Right renal cortex interstitium (tissue), 3 donors: ENCODE results near the gene ADAMTS13. TPM values are rescaled to one million over a fixed set of nuclear protein-coding genes. Genes with fewer than 3 reads are reported as not detected.

Source experiments
- DNase-seq, 3 donors: peaks; one replicate each; pipeline ENCODE4 v3.0.0-alpha.2; 2013; ENCODE audit warnings: low read depth in 3 of 3, low spot score in 2 of 3
- polyA plus RNA-seq, 3 donors: library from polyadenylated mRNA; unstranded; fragments of 120-200 nt; gene quantifications; one replicate each; pipeline ENCODE4 v1.2.1, GENCODE V29; 2013; ENCODE audit not compliant: insufficient read length in 3 of 3

Gene ADAMTS13
- polyA plus RNA-seq, 3 donors: 5.9 to 7.2 (median 6.3) TPM

- DNase-seq: no peak
These were observed 48.3 kb downstream of the ADAMTS13 start for GRCh38 chr9:133470427-133470924.

- no peak for DNase-seq
These were observed 48.8 kb downstream of the ADAMTS13 start for GRCh38 chr9:133470988-133471387.

DNA sequence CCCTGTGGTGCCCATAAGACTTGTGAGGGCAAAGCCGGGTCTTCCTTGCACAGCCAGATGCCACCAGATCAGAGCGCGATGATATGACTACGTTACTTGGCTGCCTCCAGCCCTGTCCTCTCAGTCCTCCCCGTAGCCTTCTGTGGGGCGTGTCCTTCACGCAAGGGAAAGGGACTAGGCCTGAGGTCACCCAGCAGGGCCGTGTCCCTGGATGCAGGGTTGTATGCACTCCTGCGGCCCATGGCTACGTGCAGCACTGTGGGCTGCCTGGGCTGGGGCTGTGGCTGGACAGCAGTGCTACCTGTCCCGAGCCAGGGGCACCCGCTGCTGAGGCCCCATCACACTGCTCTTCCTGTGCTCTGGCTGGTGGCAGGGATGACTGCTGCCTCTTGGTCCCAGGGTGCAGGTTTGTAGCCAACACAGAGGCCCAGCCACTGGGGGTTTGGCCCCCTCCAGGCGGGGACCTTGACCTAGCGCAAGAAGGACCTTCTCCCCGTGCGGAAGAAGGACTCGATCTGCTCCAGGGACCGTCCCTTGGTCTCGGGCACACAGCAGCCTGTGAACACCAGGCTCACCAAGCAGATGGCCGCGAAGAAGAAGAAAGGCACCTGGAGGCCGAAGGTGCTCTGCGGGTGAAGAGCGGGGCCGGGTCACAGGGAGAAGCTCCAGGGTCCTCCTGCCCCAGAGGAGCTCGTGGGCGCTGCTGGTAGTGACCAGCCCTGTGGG is 49.5 kb downstream of the ADAMTS13 start:
- DNase-seq: no peak

DNA sequence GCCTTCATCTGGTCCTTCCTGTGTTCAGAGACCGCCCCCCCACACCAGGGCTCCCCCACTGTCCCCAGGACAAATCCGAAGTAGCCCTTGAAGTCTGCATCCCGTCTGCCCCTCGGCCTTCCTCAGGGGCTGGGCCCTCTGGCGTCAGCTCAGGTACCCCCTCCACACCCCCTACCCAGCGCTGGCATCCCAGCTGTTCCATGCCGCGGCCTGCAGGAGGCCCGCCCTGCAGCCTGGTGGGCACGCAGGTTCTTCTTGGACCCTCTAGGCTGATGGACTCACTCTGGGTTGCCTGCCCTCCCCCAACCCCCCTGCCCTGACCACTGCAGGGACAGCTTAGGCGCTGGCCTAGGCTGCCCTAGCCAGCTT is 50.1 kb downstream of the ADAMTS13 start:
- no peak for DNase-seq

GRCh38 chr9:133472753-133473378 is 50.7 kb downstream of the ADAMTS13 start:
- DNase-seq: no peak

DNA sequence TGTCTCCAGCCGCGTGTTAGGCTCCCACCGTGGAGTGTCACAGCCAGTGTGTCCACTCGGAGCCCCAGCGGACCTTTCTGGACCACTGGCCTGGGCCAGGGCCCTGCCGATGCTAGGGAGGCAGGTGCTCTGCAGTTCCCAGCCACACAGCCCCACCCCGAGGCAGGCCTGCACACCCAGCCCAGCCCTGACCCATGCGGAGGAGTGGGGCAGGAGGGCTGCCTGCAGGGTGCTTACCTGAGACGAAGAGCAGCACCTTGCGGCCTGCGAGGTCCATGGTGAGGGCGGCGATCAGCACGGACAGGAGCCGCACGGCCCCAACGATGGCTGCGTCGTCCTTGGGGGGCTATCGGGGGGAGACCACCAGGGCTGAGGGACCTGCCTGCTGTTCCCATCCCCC is 51.6 kb downstream of the ADAMTS13 start:
- DNase-seq: no peak

DNA sequence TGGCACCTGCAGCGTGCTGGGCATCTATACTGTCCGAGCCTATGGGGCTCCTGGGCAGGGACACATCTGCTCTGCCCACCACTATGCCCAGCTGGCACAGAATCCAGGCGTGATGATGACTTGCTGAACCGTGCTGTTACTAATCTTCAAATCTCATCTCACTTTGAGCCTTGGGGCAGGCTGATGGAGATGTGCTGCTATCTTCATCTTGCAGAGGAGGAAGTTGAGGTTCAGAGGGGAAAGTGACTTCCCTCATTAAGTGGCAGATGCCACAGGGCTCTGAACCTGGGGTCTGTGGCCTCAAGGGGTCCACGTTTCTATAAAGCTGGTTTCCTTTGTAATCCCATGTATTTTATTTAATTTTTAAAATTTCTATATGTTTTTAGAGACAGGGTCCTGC is 52.0 kb downstream of the ADAMTS13 start:
- DNase-seq: no peak

DNA sequence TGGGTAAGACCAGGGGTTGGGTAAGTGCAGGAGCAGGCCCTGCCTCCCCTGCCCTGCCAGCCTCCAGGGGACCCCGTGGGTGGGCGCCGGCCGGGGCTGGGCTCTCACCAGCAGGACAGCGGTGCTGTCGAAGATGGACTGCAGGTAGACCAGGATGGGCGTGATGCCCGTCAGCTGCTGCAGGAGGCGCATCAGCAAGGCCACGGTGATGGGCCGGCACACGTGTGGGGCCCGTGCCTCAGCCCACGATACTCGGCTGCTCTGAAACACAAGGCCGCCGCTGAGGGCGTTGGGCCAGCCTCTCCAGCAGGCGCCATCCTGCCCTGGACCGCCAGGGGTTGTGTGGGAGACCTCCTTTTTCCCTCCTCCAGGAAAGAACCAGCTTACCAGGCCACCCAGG is 52.7 kb downstream of the ADAMTS13 start:
- DNase-seq: no peak

- no peak for DNase-seq
These were observed 53.3 kb downstream of the ADAMTS13 start for GRCh38 chr9:133475292-133476012.

GRCh38 chr9:133476036-133476931 is 54.1 kb downstream of the ADAMTS13 start:
- no peak for DNase-seq

- no peak for DNase-seq
These were observed 54.8 kb downstream of the ADAMTS13 start for GRCh38 chr9:133476941-133477340.

DNA sequence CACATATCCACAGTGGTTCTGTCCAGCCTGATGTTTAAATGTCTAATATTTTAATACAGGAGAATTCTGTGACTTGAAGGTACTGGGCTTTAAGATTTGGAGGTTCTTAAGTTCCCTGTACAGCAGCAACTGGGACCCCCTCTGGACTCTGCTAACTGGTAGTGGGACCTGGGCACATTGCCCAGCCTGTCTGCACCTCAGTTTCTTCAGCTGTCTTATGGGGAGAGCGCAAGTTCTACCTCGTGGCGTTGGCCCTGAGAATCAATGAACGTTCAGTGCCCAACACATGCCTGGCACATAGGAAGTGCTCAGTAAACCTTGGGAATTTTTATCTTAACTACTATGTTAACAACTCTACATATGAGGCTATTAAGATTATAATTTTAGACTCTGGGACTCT is 55.3 kb downstream of the ADAMTS13 start:
- DNase-seq: no peak

- DNase-seq: no peak
These were observed 56.1 kb downstream of the ADAMTS13 start for GRCh38 chr9:133477992-133478850.

DNA sequence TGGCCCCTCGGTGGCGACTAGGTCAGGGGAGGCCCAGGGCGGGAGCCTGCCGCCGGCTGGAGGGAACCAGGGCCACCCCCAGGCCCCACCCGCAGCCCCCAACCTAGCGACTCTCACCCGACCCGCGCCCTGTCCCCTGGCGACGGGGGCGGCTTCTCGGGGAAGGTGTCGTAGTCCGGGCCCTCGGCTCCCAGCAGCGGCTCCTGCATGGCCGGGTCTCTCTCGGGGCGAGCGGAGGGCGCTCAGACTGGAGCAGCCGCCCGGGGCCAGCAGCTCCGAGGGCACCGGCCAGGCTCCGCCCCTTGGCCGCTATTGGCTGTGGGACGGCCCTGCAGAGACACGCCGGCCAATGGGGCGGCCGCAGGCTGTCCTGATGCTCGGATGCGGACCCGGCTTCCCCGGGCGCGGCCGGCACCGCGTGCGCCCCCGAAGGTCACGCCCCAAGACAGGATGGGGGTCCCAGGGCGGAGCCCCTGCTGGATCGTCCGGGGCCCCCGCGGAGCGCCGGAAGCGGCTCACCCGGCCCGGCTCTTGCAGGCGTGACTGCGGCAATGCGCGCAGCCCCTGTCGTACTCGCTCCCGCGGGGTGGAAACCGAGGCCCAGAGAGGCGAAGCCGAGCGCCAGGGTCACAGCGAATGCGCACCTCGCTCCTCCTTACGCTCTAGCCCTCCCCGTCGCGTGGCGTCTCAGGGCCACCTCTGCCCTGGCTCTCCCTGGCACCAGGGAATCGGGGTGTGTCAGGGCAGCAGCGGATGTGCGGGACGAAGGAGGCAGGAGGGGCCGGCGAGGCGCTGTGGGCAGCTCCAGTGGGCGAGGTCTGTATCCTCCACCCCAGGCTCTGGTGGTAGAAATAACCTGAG is 56.9 kb downstream of the ADAMTS13 start, which contains the start of gene SLC2A6:
SLC2A6 (minus strand) TSS at position 249 of the 861 bp plus-strand sequence; CDS start at position 209, 40 bp downstream.
- no peak for DNase-seq

DNA sequence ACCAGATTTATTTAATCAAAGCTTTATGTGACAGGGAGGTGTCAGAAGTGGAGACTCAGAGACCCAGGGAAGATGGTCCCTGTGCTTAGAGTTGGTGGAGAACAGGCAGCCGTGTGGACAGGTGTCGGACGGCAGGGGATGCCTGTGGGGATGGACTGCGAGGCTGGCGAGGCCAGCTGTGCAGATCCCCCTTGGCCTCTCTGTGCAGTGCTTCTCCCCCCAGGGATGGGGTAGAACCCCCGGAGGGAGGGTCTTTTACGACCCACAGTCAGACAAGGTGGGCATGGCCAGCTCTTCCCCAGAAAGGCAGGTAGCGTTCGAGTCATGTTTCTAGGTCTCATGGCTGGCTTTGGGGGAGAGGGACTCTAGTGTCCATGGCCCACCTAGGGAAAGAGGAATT is 61.4 kb downstream of the ADAMTS13 start:
- no peak for DNase-seq

DNA sequence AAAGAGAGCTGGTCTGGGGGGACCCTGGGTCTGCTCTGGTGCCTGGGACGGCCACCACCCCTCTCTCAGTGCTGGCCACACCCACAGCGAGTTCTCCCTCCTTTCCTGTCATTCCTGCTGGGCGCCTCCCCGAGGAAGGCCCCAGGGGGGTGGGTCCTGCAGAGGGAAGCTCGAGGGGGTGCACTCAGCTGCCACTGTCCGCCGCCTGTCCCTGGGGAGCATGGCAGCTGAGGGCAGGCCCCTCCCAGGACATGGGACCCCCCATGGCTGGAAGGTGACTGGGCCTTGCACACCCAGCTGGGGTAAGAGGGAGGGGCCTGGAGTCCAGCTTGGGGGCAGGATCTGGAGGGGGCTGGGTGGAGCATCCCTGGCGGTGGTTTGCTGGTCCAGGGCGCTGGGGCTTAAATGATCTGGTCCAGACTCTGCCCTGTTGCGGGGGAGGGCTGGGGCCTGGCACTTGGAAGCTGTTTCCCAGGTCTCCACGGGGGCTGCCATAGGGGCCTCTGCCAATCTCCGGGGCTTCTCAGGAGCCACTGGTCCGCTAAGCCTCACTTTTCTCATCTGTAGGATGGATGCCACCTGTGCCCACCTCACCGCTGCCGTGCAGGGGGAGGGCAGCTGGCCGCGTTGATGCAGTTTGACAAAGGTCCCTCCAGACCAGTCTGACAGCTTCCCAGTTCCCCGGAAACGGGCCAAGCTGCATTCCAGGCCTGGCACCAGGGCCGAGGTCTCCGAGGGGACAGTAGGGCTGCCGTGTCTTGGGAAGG is 62.7 kb downstream of the ADAMTS13 start:
- DNase-seq: no peak

DNA sequence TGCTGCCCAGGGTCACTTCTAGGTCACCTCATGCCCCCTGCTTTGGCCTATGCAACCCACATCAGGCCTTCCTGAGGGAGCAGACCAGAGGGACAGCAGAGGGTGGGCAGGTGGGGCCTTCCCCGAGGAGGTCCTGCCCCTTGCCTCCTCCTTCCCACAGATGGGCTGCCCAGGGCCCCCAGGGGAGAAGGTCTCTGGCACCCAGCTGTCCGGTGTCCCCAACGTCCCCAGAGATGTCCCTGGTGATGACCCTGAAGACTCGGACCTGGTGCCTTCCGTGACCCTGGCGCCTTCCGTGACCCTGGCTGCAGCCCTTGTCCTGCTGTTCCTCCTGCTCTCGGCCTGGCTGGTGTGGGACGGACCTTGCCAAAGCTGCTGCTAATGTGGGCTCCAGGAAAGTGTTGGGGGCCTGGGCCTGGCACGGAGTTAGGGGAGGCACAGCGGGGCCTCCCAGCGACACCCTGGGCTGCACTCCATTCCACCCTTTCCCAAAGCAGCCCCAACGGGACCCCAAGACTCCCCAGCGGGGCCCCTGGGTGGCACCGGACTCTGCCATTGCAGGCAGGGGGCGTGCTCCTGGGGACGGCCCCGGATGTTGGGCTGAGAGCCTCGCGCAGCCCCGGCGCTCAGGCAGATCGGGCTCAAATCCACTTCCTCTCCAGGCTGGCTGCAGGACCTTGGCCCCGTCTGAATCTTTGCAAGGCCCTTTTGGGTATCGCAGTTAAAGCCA is 63.5 kb downstream of the ADAMTS13 start:
- DNase-seq: no peak
